Endothelial cell of umbilical vein (primary cell): ENCODE results near the gene CIBAR2. TPM values are rescaled to one million over a fixed set of nuclear protein-coding genes. Genes with fewer than 3 reads are reported as not detected.

ENCODE experiments used
- BruUV-seq: library from RNA; stranded (reverse); fragments of 400-500 nt; replicated peaks from 2 replicates; lab custom pipeline; 2021; lab: Mats Ljungman, UMichigan
- CTCF ChIA-PET: fragments of 300-600, 350-600 bp; sonication (Branson Sonifier 250); formaldehyde crosslinking; loops from one replicate; lab custom pipeline; 2021; ENCODE audit warnings: antibody characterized with exemption, inconsistent platforms; lab: Charles Lee
- POLR2A ChIA-PET: fragments of 300-600, 350-600 bp; sonication (Branson Sonifier 250); formaldehyde crosslinking; loops from one replicate; lab custom pipeline; 2021; ENCODE audit warnings: antibody characterized with exemption, inconsistent platforms; lab: Charles Lee
- DNase-seq: peaks from one replicate; pipeline ENCODE4 v3.0.0-alpha.2; 2011; ENCODE audit warnings: low read depth, low spot score
- FAIRE-seq: peaks from 2 replicates; lab custom pipeline; 2011; peaks lifted over from hg19 to GRCh38; lab: Jason Lieb, UNC
- H2AFZ ChIP-seq: 2 replicates; pipeline ENCODE4 v1.6.0; 2012; ENCODE audit warnings: low read depth, low read length, control low read depth, inconsistent platforms
- H3K27ac ChIP-seq: 2 replicates; pipeline ENCODE4 v1.5.1; 2011; ENCODE audit warnings: low read depth, mild to moderate bottlenecking, control low read depth, low read length, moderate library complexity; ENCODE audit not compliant: insufficient read depth
- H3K27me3 ChIP-seq, 2 experiments: 2 replicates each; pipeline versions ENCODE4 v1.6.0 to v1.6.1; 2011; ENCODE audit warnings: low read length in 2 of 2, mixed read lengths in 1 of 2; ENCODE audit not compliant: control insufficient read depth in 2 of 2, insufficient read depth in 2 of 2
- H3K36me3 ChIP-seq, 2 experiments: 2 replicates in 1 of 2; 3 replicates in 1 of 2; pipeline ENCODE4 v1.5.1; 2011; ENCODE audit warnings: low read length in 2 of 2, mild to moderate bottlenecking in 1 of 2, moderate library complexity in 1 of 2; ENCODE audit not compliant: control insufficient read depth in 2 of 2, insufficient read depth in 2 of 2; ENCODE audit errors: extremely low read depth in 1 of 2
- H3K4me1 ChIP-seq: 3 replicates; pipeline ENCODE4 v1.5.1; 2011; ENCODE audit warnings: mild to moderate bottlenecking, low read length; ENCODE audit not compliant: control insufficient read depth, insufficient read depth; ENCODE audit errors: extremely low read depth
- H3K4me2 ChIP-seq: 2 replicates; pipeline ENCODE4 v1.6.1; 2011; ENCODE audit warnings: low read length, control low read depth, mixed read lengths; ENCODE audit not compliant: insufficient read depth
- H3K4me3 ChIP-seq, 3 experiments: fragments of 200-600 bp in 1 of 3; sonication (generic), shearing (Covaris generic) in 1 of 3; replicated peaks in 1 of 3; 2 replicates each; pipeline ENCODE4 v1.5.1; 2011 to 2016; ENCODE audit warnings: control low read depth in 3 of 3, low read length in 3 of 3, mild to moderate bottlenecking in 2 of 3, inconsistent platforms in 1 of 3, low read depth in 1 of 3, moderate library complexity in 1 of 3; ENCODE audit not compliant: insufficient read depth in 1 of 3
- H3K79me2 ChIP-seq: 2 replicates; pipeline ENCODE4 v1.6.0; 2012; ENCODE audit warnings: low read length, inconsistent platforms; ENCODE audit not compliant: control insufficient read depth, insufficient read depth
- H3K9ac ChIP-seq: replicated peaks from 2 replicates; pipeline ENCODE3; 2011; ENCODE audit warnings: low read length, control low read depth; ENCODE audit not compliant: insufficient read depth; ENCODE audit errors: extremely low read depth
- H3K9me1 ChIP-seq: replicated peaks from 3 replicates; pipeline ENCODE4 v1.6.0; 2011; ENCODE audit warnings: mild to moderate bottlenecking, low read length; ENCODE audit not compliant: control insufficient read depth, insufficient read depth; ENCODE audit errors: extremely low read depth
- H3K9me3 ChIP-seq: replicated peaks from 2 replicates; pipeline ENCODE4 v1.5.1; 2012; ENCODE audit warnings: low read length, inconsistent platforms; ENCODE audit not compliant: control insufficient read depth, insufficient read depth
- H4K20me1 ChIP-seq: replicated peaks from 2 replicates; pipeline ENCODE3; 2011; ENCODE audit warnings: mild to moderate bottlenecking, low read length; ENCODE audit not compliant: control insufficient read depth, insufficient read depth; ENCODE audit errors: extremely low read depth
- EZH2 ChIP-seq: IDR thresholded peaks from 2 replicates; pipeline ENCODE4 v1.6.1; 2012; ENCODE audit warnings: borderline replicate concordance, low read depth, mild to moderate bottlenecking, moderate library complexity, low read length, inconsistent platforms; ENCODE audit not compliant: severe bottlenecking
- FOS ChIP-seq: IDR thresholded peaks from 2 replicates; pipeline ENCODE4 v1.6.1; 2011; ENCODE audit warnings: mild to moderate bottlenecking, low read length, moderate library complexity, borderline replicate concordance; ENCODE audit not compliant: insufficient read depth
- GATA2 ChIP-seq: IDR thresholded peaks from 2 replicates; pipeline ENCODE4 v1.7.0; 2011; ENCODE audit warnings: low read depth, mild to moderate bottlenecking, moderate library complexity, mixed read lengths, low read length; ENCODE audit not compliant: insufficient read length, insufficient read depth
- JUN ChIP-seq: IDR thresholded peaks from 2 replicates; pipeline ENCODE4 v1.6.1; 2011; ENCODE audit warnings: borderline replicate concordance, low read depth; ENCODE audit not compliant: insufficient read length, insufficient read depth
- MAX ChIP-seq: IDR thresholded peaks from 2 replicates; pipeline ENCODE4 v1.6.1; 2011; ENCODE audit not compliant: insufficient read depth, insufficient read length
- MYC ChIP-seq: IDR thresholded peaks from one replicate; pipeline ENCODE4 v1.6.1; 2011; ENCODE audit warnings: mild to moderate bottlenecking, low read depth, low read length
- POLR2A ChIP-seq: IDR thresholded peaks from 2 replicates; pipeline ENCODE4 v1.6.1; 2012; ENCODE audit warnings: low read depth, mild to moderate bottlenecking, control low read depth, low read length
- POLR2AphosphoS5 ChIP-seq: IDR thresholded peaks from 2 replicates; pipeline ENCODE4 v1.6.1; 2012; ENCODE audit warnings: low read depth, mild to moderate bottlenecking, control low read depth, low read length, moderate library complexity; ENCODE audit not compliant: insufficient read depth
- dilution Hi-C: fragments of 300-500 bp; cut with MboI; formaldehyde crosslinking; loops from one replicate; pipeline ENCODE4 v1.15.0; 2019; ENCODE audit warnings: low sequenced_read_pairs; ENCODE audit not compliant: extremely low pct_ligation_motif_present
- intact Hi-C: fragments of 100-400 bp; cut with micrococcal nuclease; formaldehyde crosslinking; loops from one replicate; pipeline ENCODE4 v1.10.0; 2022
- polyA plus RNA-seq, 4 experiments: library from polyadenylated mRNA; depleted of rRNA in 3 of 4; stranded (reverse) in 3 of 4; unstranded in 1 of 4; fragments of >200 nt; gene quantifications; 2 replicates each; pipeline versions ENCODE4 v1.2.1 to v1.2.3, GENCODE V29; 2011 to 2012; ENCODE audit warnings: missing spikeins in 1 of 4
- total RNA-seq: library from RNA; stranded (reverse); gene quantifications from 2 replicates; pipeline ENCODE4 v1.2.3, GENCODE V29; 2021
- TF ChIP-seq, protein P1 (sequence below), 2 donors: IDR thresholded peaks; 1 replicate in 1 of 2; 2 replicates in 1 of 2; pipeline ENCODE4 v1.5.1; 2011; ENCODE audit warnings: low read length in 2 of 2, mild to moderate bottlenecking in 2 of 2, moderate library complexity in 2 of 2, control low read depth in 1 of 2, inconsistent platforms in 1 of 2, low read depth in 1 of 2; ENCODE audit not compliant: insufficient read depth in 1 of 2; ENCODE audit errors: extremely low read depth in 1 of 2

CIBAR2 gene
- total and polyA plus RNA-seq, 2 donors (not counting 3 experiments of a cell fraction or from before 2014, with no cell fraction given): 0.07 TPM; not detected in 1

DNA sequence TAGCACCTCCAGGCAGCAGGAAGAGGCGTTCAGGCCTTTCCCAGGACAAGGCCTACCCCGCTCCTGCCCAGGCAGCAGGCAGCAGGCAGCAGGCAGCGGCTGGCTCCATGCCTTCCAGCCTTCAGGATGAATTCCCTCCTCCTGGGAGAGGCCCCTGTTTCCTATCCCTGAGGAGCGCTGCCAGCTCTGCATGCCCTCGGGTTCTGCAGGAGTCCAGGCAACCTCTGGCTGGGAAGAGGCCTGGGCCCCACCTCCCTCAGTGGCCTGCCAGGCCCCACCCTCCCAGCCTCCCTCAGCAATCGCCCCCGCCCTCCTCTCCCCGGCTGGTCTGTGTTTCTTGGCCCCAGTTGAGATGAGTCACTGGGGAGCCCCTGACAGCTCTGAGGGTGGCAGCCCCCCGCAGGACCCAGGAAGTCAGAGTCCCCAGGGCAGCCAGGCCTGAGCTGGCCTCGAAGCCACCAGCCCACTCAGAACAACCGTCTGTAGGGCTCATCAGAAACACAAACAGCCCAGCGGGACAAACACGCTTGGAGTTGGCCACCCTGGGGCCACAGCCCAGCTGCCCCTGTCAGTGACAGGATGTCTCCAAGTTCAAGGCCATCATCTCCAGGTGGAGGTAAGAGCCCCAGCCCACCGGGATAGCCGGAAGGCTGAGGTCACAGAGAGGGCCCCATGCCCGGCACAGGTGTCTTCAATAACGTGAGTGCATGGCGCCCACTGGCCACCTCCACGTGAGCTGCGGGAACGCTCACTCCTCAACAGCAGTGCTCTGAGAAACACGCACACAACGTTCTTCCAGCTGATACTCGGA, 39.5 kb upstream of the CIBAR2 start:
- dilution Hi-C loops: no loop called here
- Histone ChIP-seq H3K9ac (no peak overlapping the region), H3K27me3 (no peaks in the 10 kb centered on the region), H3K27ac (no peak overlapping the region), H3K4me3 (no peak overlapping the region), H4K20me1 (no peaks in the 10 kb centered on the region), H3K36me3 (no peaks in the 10 kb centered on the region), H3K4me2 (no peak overlapping the region), H3K79me2 (no peaks in the 10 kb centered on the region), H2AFZ (peak overlapping the region; percentile 25), H3K4me1 (peaks cover 12% of the 10 kb centered on the region), H3K9me3 (no peaks in the 10 kb centered on the region), H3K9me1 (no peaks in the 10 kb centered on the region)
- TF ChIP-seq MAX (no peak), MYC (no peak), GATA2 (no peak), JUN (no peak), POLR2A (no peak), POLR2AphosphoS5 (no peak), EZH2 (no peak), FOS (no peak)
- TF ChIP-seq, protein P1, sequence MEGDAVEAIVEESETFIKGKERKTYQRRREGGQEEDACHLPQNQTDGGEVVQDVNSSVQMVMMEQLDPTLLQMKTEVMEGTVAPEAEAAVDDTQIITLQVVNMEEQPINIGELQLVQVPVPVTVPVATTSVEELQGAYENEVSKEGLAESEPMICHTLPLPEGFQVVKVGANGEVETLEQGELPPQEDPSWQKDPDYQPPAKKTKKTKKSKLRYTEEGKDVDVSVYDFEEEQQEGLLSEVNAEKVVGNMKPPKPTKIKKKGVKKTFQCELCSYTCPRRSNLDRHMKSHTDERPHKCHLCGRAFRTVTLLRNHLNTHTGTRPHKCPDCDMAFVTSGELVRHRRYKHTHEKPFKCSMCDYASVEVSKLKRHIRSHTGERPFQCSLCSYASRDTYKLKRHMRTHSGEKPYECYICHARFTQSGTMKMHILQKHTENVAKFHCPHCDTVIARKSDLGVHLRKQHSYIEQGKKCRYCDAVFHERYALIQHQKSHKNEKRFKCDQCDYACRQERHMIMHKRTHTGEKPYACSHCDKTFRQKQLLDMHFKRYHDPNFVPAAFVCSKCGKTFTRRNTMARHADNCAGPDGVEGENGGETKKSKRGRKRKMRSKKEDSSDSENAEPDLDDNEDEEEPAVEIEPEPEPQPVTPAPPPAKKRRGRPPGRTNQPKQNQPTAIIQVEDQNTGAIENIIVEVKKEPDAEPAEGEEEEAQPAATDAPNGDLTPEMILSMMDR (IDR thresholded peaks at IDR 0.05; ENCODE audit: extremely low read depth in 1 of 2, insufficient read depth in 1 of 2, low read depth in 1 of 2, low read length in 2 of 2): no peak
- ChIA-PET POLR2A (no interaction called here), CTCF (interaction anchor here (0.8 to 2.8 kb wide), 5 partner anchors 11 to 101 kb away, joined by 3 to 13 read pairs (median 3); no protein-coding TSS in a partner anchor)
- intact Hi-C loops: no loop called here
- no TSS peak for BruUV-seq
- DNase-seq (peak; percentile 62), FAIRE-seq (peak; percentile 54)
